HepG2 (cell line): ENCODE results near the gene CHSY3. TPM values are rescaled to one million over a fixed set of nuclear protein-coding genes. Genes with fewer than 3 reads are reported as not detected.

Source experiments
- ATAC-seq: fragments of 200-7000 bp; cut with Tn5 transposase; 3 replicates; pipeline ENCODE4 v1.9.1; 2020; ENCODE audit warnings: mild to moderate bottlenecking, moderate library complexity
- BruUV-seq: library from RNA; stranded (reverse); fragments of 400-500 nt; replicated peaks from 2 replicates; lab custom pipeline; 2021; lab: Mats Ljungman, UMichigan
- CTCF ChIA-PET: fragments of 300-600 bp; formaldehyde crosslinking; extraction: SDS; loops from one replicate; lab custom pipeline; 2021; ENCODE audit warnings: low total read pairs, inconsistent platforms, low intra/inter-chr PET ratio; lab: Yijun Ruan, JAX
- POLR2A ChIA-PET: fragments of 350-600 bp; sonication (Branson Sonifier 250); formaldehyde crosslinking; loops from one replicate; lab custom pipeline; 2020; ENCODE audit warnings: antibody characterized with exemption, inconsistent platforms; lab: Yijun Ruan, JAX
- DNase-seq: peaks from one replicate; pipeline ENCODE4 v3.0.0-alpha.2; 2015; ENCODE audit warnings: low spot score
- FAIRE-seq: peaks from 3 replicates; lab custom pipeline; 2011; peaks lifted over from hg19 to GRCh38; lab: Jason Lieb, UNC
- H2AFZ ChIP-seq: one replicate; pipeline ENCODE4 v1.6.1; 2011; ENCODE audit warnings: low read length, inconsistent platforms
- H3K27ac ChIP-seq: fragments of 300-600 bp; 3 replicates; pipeline ENCODE4 v1.8.0; 2011; ENCODE audit warnings: mixed run types, mild to moderate bottlenecking, mixed read lengths, low read length, inconsistent platforms; ENCODE audit not compliant: insufficient read depth; ENCODE audit errors: extremely low read length
- H3K27me3 ChIP-seq, 2 experiments: fragments of 200-600 bp in 1 of 2; 2 replicates in 1 of 2; 3 replicates in 1 of 2; pipeline versions ENCODE4 v1.6.0 to v1.8.0; 2011; ENCODE audit warnings: low read length in 2 of 2, mild to moderate bottlenecking in 2 of 2, moderate library complexity in 2 of 2, inconsistent platforms in 1 of 2; ENCODE audit not compliant: insufficient read depth in 2 of 2, control insufficient read depth in 1 of 2
- H3K36me3 ChIP-seq, 2 experiments: fragments of 200-600 bp in 1 of 2; replicated peaks in 1 of 2; 2 replicates in 1 of 2; 3 replicates in 1 of 2; pipeline versions ENCODE4 v1.5.1 to v1.8.0; 2011; ENCODE audit warnings: low read length in 2 of 2, inconsistent platforms in 1 of 2; ENCODE audit not compliant: insufficient read depth in 2 of 2, control insufficient read depth in 1 of 2
- H3K4me1 ChIP-seq: 2 replicates; pipeline ENCODE4 v1.5.1; 2012; ENCODE audit warnings: low read length, inconsistent platforms; ENCODE audit not compliant: insufficient read depth
- H3K4me2 ChIP-seq: 2 replicates; pipeline ENCODE4 v1.6.0; 2011; ENCODE audit warnings: low read depth, low read length, inconsistent platforms
- H3K4me3 ChIP-seq, 3 experiments: fragments of 200-600 bp in 1 of 3; sonication (generic), shearing (Covaris generic) in 1 of 3; replicated peaks in 1 of 3; 2 replicates each; pipeline ENCODE4 v1.5.1; 2011 to 2016; ENCODE audit warnings: low read length in 3 of 3, inconsistent platforms in 2 of 3, low read depth in 2 of 3, mild to moderate bottlenecking in 2 of 3, control low read depth in 1 of 3, mixed read lengths in 1 of 3; ENCODE audit not compliant: insufficient read depth in 1 of 3
- H3K79me2 ChIP-seq: one replicate; pipeline ENCODE4 v1.6.1; 2011; ENCODE audit warnings: low read length, inconsistent platforms; ENCODE audit not compliant: insufficient read depth
- H3K9ac ChIP-seq: 2 replicates; pipeline ENCODE4 v1.6.0; 2011; ENCODE audit warnings: mild to moderate bottlenecking, low read depth, low read length, inconsistent platforms; ENCODE audit not compliant: insufficient read depth
- H3K9me3 ChIP-seq: 2 replicates; pipeline ENCODE4 v1.5.1; 2012; ENCODE audit warnings: mild to moderate bottlenecking, low read length
- H4K20me1 ChIP-seq: 2 replicates; pipeline ENCODE4 v1.6.0; 2011; ENCODE audit warnings: inconsistent platforms, mild to moderate bottlenecking, low read length, moderate library complexity; ENCODE audit not compliant: insufficient read depth
- ARID5B ChIP-seq: IDR thresholded peaks from 2 replicates; pipeline ENCODE4 v1.4.0; 2020; ENCODE audit warnings: mild to moderate bottlenecking, missing genetic modification reagents
- HIVEP1 ChIP-seq: sonication (generic); formaldehyde crosslinking; IDR thresholded peaks from 2 replicates; pipeline ENCODE4 v1.4.0; 2020; ENCODE audit warnings: mild to moderate bottlenecking, missing genetic modification reagents
- NFE2L2 ChIP-seq: fragments of 150-350 bp; IDR thresholded peaks from 2 replicates; pipeline ENCODE4 v1.6.1; 2014; ENCODE audit warnings: low read length
- NR0B2 ChIP-seq: sonication (generic); formaldehyde crosslinking; IDR thresholded peaks from 2 replicates; pipeline ENCODE4 v1.4.0; 2020; ENCODE audit warnings: mild to moderate bottlenecking, missing genetic modification reagents
- WIZ ChIP-seq: sonication (generic); formaldehyde crosslinking; IDR thresholded peaks from 2 replicates; pipeline ENCODE4 v1.5.1; 2020; ENCODE audit warnings: mild to moderate bottlenecking, missing genetic modification reagents
- ZNF607 ChIP-seq: sonication (generic); formaldehyde crosslinking; IDR thresholded peaks from 2 replicates; pipeline ENCODE4 v1.5.1; 2020; ENCODE audit warnings: missing genetic modification reagents, mild to moderate bottlenecking, borderline replicate concordance
- ZNF790 ChIP-seq: sonication (generic); formaldehyde crosslinking; IDR thresholded peaks from 2 replicates; pipeline ENCODE4 v1.8.0; 2022; ENCODE audit warnings: missing genetic modification reagents, mild to moderate bottlenecking, borderline replicate concordance
- ZNF816 ChIP-seq: sonication (generic); formaldehyde crosslinking; IDR thresholded peaks from 2 replicates; pipeline ENCODE4 v1.8.0; 2022; ENCODE audit warnings: missing genetic modification reagents, mild to moderate bottlenecking, borderline replicate concordance
- in situ Hi-C: cut with HindIII; loops from 2 replicates; pipeline ENCODE4 v1.10.0; 2017; ENCODE audit warnings: low pct_unique_long_range_greater_than_20kb; ENCODE audit not compliant: extremely low pct_ligation_motif_present
- intact Hi-C: fragments of 100-400 bp; cut with micrococcal nuclease; formaldehyde crosslinking; loops from one replicate; pipeline ENCODE4 v1.10.0; 2022; ENCODE audit not compliant: unreplicated experiment
- polyA plus RNA-seq, 8 experiments: library from polyadenylated mRNA; depleted of rRNA in 3 of 8; stranded (reverse) in 7 of 8; unstranded in 1 of 8; fragments of >200 nt; fragmentation: Illumina TruSeq in 4 of 8; extraction: Trizol in 4 of 8; gene quantifications; 2 replicates each; pipeline versions ENCODE4 v1.2.1 to v1.2.3, GENCODE V29; 2011 to 2016; ENCODE audit warnings: low read depth in 4 of 8, missing spikeins in 1 of 8, mixed read lengths in 1 of 8; ENCODE audit not compliant: insufficient read depth in 1 of 8
- total RNA-seq, 5 experiments: library from RNA; depleted of rRNA; stranded (reverse); fragments of >200 nt; fragmentation: Illumina TruSeq; extraction: Trizol; gene quantifications; 2 replicates each; pipeline ENCODE4 v1.2.3, GENCODE V29; 2016; ENCODE audit warnings: low read depth in 1 of 5

CHSY3 gene
- total and polyA plus RNA-seq, 2 of the 13 experiments (the other 11 are each of a cell fraction or from before 2014, with no cell fraction given): 0.26 to 4.1 TPM

GRCh38 chr5:129966071-129966470 is 61.8 kb downstream of the CHSY3 start (continued):
- TF ChIP-seq ARID5B (CRISPR knock-in tag): no peak
- TF ChIP-seq, all 625 proteins: peak for 0

GRCh38 chr5:129971714-129972113 is 67.4 kb downstream of the CHSY3 start:
- no TSS peak for BruUV-seq
- Histone ChIP-seq H3K79me2 (no peaks in the 10 kb centered on the region), H3K36me3 (no peaks in the 10 kb centered on the region), H3K27me3 (no peaks in the 10 kb centered on the region), H3K4me1 (no peaks in the 10 kb centered on the region), H3K4me2 (no peak overlapping the region), H3K9me3 (no peaks in the 10 kb centered on the region), H3K27ac (no peak overlapping the region), H4K20me1 (no peaks in the 10 kb centered on the region), H2AFZ (no peak overlapping the region), H3K4me3 (no peak overlapping the region), H3K9ac (no peak overlapping the region)
- TF ChIP-seq WIZ (CRISPR knock-in tag) (no peak), NFE2L2 (no peak), ZNF816 (CRISPR knock-in tag) (no peak), ZNF607 (CRISPR knock-in tag) (no peak), ZNF790 (CRISPR knock-in tag) (no peak), ARID5B (CRISPR knock-in tag) (no peak), NR0B2 (CRISPR knock-in tag) (no peak), HIVEP1 (no peak)
- no peak for ATAC-seq
- in situ Hi-C loops (no loop called here), intact Hi-C loops (no loop called here)
- POLR2A ChIA-PET: no interaction called here
- no peak for FAIRE-seq
- CTCF ChIA-PET: no interaction called here
- DNase-seq: no peak
